ENCODE data around the gene FGGY.

- TF ChIP-seq, protein P1, sequence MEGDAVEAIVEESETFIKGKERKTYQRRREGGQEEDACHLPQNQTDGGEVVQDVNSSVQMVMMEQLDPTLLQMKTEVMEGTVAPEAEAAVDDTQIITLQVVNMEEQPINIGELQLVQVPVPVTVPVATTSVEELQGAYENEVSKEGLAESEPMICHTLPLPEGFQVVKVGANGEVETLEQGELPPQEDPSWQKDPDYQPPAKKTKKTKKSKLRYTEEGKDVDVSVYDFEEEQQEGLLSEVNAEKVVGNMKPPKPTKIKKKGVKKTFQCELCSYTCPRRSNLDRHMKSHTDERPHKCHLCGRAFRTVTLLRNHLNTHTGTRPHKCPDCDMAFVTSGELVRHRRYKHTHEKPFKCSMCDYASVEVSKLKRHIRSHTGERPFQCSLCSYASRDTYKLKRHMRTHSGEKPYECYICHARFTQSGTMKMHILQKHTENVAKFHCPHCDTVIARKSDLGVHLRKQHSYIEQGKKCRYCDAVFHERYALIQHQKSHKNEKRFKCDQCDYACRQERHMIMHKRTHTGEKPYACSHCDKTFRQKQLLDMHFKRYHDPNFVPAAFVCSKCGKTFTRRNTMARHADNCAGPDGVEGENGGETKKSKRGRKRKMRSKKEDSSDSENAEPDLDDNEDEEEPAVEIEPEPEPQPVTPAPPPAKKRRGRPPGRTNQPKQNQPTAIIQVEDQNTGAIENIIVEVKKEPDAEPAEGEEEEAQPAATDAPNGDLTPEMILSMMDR (IDR thresholded peaks at IDR 0.05; ENCODE audit: extremely low read depth in 1 of 2, insufficient read depth in 1 of 2, low read depth in 1 of 2, low read length in 2 of 2): no peak
- TF ChIP-seq POLR2AphosphoS5 (IDR thresholded peaks at IDR 0.05; ENCODE audit: insufficient read depth, low read depth, low read length) (no peak), POLR2A (IDR thresholded peaks at IDR 0.05; ENCODE audit: low read depth, low read length) (no peak)
Observed at GRCh38 chr1:59298026-59298583, 1.2 kb downstream of the FGGY start.

Data from endothelial cell of umbilical vein (primary cell).